HG02981 (cell line): ENCODE results near the gene PIEZO2.

ENCODE experiments used
- ATAC-seq: cut with Tn5 transposase; IDR thresholded peaks from one replicate; pipeline ENCODE4 v1.9.1; 2021; ENCODE audit warnings: mild to moderate bottlenecking, moderate library complexity; ENCODE audit not compliant: unreplicated experiment

The PIEZO2 gene

DNA sequence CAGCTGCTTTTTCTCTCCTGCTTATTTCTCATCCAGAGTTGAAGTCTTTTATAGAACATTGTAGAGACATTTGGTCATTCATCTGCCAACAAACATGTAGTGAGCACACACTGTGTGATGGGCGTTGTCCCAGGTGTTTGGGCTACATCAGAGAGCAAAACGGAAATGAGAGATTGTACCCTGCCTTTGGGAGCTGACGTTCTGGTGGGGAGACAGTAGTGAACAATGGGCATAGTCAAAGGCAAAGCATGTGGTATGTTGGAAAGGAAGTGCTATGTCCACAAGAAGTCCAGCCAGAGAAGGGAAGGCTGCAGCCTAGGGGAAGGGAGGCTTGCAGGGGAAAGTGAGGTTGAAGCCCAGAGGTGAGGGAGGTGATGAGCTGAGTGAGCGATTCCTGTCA, 78.1 kb downstream of the PIEZO2 start:
- ATAC-seq: no peak

DNA sequence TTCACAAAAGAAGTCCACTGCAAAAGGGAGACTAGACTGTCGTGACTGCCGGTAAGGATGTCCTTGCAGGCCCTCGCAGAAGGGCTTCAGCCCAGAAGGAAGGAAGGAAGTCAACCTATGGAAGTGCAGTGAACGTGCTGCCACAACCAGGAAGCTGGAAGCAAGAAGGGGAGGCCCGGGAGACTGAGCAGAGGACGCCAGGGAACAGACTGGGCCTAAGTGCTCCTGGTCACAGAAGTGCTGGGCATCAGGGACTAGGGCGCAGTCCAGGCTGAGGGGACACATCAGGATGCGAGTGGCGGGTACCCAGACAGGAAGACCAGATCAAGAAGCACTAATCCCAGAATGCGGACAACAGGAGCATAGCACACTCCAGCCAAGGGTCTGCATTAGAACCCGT, 78.8 kb downstream of the PIEZO2 start:
- ATAC-seq: no peak

DNA sequence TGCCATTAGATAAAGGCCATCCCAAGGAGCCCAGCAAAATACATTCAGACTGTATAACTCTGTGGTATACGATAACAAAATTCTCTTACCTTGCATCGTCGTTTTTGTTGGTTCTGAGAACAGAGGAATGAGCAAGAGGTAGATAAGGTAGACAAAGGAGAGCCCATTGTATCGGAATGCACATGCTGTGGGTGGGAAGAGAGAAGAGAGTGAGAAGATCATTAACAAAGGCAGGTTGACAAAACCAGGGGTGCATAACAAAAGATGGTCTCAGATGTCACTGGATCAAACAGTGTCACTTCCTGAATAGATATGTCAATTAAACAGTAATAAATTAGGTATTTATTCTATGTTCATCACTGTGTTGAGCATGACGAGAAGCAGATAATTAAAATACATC, 83.3 kb downstream of the PIEZO2 start:
- ATAC-seq: no peak

DNA sequence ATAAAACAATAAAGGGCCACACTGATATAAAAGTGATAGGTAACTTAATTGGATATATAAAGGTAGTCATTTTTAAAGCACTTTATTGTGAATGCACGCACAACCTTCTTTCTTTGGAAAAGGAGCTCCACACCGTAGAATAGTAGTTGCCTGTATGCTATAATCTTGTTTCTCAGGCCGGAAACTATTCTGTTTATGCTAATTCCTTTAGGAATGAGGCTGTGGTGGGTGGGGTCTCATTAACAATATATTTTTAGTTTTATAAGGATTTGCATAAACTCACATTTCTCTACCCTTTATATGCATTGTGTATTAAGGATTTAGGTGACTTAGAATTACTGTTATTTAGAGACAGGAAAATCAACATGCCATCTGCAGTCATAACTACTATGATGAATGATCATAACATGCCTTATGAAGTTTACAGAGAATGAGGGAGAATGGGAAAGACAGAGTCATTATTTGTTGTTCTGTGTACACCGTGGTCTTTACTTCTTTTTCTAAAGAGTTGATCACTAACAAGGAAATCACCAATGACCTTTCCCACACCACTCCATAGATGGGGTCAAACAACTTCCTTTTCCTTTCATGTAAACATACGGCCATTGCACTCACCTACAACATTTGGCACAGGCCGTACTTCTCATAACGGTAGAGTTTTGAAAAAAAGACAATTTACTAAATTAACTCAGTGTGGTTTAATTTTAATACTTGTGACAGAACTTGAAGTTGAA, 84.5 kb downstream of the PIEZO2 start:
- no peak for ATAC-seq

DNA sequence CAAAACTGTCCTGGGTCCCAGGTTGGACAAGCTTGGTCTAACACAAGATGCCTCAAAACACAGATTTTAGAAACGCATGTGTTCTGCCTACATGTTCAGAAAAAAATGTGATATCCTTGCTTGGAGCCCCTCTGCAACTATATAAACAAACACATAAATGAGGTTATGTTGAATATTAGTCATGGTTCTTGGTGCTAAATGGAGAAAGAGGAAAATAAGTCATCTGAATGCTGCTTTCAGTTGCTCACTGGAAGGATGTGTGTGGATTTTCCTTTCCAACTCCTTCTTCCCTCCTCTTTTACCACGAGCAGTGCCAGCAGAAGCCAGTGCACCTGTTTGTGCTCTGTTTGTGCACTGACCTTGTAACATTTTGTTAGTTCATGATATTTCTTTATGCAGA, 85.3 kb downstream of the PIEZO2 start:
- ATAC-seq: no peak

DNA sequence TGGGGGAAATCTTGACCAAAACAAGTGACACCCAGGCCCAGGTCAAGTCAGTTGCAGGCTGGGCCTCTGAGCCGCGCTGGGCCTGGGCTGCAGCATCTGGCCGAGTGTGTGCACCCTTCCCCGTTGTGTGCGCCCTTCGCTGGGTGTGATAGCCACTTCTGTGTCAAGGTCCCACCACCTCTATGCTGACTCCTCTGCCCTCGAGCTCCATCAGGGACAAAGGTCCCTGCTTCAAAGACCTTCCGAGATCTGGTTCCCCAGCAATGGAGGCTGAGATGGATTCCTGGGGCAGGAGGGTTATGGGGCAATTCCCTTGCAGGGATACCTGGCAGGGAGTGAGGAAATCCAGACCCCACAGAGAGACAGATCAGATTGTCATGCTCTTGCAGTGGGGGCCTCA, 93.6 kb downstream of the PIEZO2 start:
- no peak for ATAC-seq

DNA sequence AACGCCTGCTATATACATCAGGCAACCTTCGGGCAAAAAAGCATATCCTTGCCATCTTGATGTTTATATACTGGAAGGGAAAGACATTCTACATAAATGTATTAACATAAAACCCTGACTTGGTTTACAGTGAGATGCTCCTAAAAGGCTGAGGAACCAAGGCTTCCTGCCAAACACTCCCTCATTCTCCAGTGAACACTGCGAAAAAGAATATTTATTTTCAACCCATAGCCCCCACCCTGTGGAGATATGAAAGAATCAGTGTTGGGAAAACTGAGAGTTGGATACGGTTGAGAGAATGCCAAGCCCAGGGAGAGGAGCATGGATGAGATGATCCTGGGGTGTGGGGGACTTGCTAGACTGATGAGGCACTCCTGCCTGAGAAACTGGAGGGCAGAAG, 94.9 kb downstream of the PIEZO2 start:
- no peak for ATAC-seq

DNA sequence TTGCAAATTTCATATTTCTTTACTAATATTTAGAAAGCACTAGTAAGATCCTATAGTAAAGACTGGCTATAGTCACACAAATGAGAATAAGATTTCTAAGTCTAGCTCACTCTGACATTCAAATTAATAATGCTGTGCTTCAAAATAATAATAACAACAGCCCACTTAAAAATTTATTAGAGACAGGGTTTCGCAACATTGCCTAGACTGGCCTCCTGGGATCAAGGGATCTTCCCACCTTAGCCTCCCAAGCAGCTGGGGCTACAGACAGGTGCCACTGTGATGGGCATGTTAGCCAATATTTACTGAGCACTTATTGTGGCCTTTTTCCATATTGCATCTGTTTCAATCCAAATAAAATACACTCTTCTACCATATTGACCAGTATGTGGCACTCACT, 96.1 kb downstream of the PIEZO2 start:
- ATAC-seq: no peak

DNA sequence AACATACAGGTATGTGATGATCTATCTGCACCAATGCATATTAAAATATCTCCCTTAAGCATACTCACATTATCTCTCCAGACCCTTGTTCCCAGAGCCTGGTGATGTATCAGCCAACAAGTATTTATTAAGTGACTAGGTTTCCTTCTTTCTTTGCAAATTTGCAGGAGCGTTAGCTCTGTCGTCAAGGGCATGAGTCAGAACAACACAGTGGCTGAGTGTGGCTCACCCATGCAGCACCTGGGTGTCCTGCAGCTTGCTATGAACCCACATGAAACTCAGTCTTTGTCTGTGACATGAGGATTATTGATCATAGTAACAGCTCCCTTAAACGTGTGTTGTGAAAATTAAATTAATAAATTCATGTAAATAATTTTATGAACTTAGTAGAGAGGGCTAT, 96.6 kb downstream of the PIEZO2 start:
- ATAC-seq: no peak

DNA sequence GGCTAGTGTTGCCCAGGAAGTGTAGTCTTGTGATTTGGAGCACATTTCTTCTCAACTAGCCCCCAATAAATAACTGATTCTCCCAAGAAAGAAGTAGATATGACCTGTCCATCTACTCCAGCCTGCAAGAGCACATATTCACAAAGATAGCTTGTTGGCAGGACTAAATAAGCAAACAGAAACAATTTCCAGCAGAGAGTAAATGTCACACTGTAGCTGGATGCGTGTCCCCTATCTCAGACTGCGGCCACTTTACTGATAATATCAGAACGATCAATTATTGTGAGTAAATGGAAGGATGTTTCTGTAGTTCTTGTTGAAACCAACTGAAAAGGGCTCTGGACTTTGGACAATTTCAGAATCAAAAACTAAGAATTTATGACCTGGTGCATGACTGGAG, 97.9 kb downstream of the PIEZO2 start:
- no peak for ATAC-seq

DNA sequence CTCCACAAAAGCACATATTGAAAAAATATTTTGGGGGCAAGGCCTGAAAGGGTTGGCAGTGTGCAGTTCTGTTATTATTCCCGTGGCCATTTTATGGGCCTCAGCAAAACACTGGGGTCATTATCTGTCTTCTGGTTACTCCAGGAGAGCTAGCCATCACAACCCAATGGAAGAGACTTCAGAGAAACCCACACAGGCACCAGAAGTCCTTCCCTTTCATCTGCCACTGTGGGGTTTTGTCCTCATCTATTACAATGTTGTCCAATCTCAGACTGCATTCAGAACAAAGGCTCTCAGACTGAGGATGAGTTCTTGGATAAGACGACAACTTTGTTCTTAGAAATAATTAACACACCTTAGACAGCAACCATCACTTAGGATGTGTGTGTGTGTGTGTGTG, 98.4 kb downstream of the PIEZO2 start:
- no peak for ATAC-seq

DNA sequence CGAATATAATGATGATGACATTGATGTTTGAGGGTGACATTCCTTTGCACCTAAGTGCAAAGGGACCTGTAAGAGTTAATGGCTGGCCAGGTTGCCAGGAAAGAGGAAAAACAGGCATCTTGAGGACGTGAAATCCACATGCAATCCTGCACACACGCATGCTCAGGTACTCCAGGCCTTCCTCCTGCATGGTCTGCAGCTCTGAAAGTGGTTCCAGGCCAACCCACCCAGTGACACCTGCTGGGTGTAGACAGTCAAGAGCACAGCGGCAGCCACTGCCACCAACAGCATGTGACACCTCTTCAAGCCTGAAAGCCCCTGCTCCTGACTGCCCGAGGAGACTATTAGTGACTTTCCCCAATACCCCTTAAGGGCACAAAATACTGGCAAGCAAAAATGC, 101.6 kb downstream of the PIEZO2 start:
- ATAC-seq: no peak

DNA sequence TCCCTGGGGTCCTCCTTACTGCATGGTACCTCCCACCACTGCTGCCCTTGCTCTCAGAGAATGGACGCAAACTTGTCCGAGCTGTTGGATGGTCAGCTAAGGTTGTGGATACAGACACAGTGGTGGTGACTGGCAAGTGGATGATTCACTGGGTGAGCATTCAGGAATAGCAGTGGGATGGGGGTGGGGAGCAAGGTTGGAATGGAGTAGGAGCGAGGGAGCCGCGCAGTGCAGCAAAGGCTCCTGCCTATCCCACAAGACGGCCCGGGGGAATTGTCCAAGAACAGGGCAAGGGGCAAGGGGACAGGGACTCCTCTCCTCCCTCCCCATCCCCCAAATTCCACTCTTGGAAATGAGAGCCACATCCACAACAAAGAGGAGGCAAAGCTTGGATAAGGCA, 102.2 kb downstream of the PIEZO2 start:
- no peak for ATAC-seq

DNA sequence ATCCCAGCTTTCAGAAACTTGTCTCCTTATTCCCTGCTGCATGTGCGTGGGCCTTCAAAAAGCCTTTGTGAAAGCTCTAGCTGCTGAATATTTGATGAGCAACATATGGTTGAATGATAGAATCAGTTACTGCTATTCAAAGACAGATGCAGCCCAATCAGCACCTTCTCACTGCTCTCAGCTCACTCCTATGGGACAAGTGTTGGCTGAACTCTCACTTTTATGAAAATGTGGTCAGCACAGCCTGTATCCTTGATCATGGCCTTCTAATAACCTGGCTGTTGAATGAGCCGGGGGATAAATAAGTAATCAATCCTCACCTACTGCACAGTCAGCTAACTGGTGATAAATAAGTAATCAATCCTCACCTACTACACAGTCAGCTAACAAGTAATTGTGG, 103.2 kb downstream of the PIEZO2 start:
- no peak for ATAC-seq

DNA sequence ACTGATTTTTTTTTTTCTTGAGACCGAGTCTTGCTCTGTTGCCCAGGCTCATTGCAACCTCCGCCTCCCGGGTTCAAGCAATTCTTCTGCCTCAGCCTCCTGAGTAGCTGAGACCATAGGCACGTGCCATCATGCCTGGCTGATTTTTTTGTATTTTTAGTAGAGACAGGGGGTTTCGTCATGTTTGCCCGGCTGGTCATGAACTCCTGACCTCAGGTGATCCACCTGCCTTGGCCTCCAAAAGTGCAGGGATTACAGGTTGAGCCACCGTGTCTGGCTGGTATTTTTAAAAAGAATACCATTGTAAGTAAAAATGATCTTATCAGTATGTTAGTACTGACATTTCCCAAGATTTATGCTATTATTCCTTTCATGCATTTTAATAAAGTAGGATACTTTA, 105.7 kb downstream of the PIEZO2 start:
- no peak for ATAC-seq

DNA sequence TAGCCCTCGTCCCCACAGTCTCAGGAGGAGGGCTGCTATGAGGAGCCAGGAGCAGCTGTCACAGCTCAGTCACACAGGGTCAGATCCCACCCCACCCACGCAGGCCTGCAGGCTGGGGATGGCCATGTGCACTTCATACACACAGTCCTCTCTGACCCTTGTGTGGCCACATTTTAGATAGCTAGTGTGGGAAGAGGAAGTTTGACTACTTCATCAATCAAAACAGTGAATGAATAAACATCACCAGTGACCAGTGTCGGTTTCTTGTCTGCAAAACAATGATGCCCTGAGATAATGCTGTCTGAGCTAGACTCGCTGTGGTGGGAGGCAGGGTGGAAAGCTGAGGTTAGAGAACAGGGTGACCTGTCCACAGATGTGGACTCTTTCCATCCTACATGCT, 107.1 kb downstream of the PIEZO2 start:
- no peak for ATAC-seq

DNA sequence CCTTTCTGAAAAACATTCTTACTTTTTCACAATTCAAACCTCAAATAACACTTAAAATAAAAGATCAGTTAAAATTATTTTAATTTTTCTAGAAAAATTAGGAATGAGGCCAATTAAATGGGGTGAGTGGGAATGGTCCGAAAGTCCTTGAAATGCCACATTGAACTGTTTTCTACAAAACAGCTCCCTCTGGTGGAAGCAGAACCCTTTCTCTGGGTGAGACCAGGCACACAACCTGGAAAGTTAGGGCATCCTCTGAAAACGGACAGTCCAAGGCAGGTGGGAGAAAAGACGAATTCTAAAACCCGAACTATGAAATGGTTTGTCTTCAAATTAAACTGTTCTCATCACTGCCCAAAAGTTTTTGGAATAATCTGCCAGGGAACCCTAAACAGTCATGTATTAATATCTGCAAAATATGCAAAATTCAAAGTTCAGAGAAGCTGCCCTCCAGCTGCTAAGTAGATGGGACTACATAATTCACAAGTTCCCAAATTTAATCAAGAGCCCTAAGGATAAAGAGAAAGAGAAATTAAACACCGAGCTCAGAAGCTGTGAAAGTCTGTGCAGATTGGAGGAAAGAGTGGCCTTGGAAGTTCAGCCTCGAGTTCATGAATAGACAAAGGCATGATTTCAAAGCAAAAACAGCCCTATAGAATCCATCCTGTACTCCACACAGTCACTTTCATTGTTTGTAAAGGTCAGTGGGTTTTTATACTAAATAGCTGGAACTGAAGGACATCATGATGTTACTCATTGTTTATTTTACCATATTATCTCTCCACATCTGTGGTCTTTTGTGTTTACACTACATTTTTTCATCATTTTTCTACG, 108.3 kb downstream of the PIEZO2 start:
- no peak for ATAC-seq

DNA sequence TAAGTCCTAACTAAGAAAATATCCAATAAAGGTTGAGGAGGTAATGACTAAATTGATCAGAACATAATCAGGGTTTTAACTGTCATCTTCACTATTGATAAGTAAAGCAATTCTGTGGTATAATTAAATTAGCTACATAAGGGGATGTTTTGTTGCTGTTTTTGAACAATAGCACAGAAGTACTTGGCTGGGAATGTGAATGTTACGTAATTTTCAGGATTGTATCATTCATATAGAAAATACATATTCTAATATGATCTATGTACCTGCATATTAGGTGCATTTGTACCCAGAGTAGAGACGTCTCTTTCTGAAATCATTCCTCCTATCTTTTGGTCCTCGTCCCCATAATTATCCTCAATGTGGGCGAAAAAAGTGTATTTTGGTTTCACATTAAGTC, 109.0 kb downstream of the PIEZO2 start:
- no peak for ATAC-seq

DNA sequence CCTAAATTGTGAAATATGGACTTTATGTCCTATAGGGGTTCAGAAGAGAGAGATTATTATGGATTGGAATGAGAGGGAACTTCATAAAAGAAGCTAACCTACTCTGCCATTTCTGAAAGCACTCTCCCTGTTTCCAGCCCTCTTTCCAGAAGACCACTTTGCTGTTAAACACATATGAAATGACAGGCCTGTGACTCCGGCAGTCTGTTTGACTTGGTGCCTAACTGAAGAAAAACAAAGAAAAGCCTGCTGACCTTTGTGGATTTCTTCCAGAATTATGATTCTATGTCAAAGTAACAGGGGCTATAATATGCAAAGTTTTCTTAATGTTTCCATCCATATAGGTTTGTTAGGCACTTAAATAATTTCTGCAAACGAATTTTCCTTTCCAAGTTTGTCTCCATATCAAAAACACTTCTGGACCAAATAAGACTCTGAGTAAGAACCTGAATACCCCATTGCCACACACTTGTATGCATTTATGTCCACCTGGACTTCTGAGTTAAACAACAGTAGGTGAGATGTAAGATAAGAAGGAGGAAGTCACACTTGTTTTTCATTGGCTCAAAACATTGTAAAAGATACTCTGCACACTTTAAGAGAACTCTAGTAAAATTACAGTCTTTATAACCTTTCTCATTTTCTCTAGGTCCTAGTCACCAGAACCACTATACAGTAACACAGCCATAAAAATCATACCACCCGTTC, 111.7 kb downstream of the PIEZO2 start:
- no peak for ATAC-seq

DNA sequence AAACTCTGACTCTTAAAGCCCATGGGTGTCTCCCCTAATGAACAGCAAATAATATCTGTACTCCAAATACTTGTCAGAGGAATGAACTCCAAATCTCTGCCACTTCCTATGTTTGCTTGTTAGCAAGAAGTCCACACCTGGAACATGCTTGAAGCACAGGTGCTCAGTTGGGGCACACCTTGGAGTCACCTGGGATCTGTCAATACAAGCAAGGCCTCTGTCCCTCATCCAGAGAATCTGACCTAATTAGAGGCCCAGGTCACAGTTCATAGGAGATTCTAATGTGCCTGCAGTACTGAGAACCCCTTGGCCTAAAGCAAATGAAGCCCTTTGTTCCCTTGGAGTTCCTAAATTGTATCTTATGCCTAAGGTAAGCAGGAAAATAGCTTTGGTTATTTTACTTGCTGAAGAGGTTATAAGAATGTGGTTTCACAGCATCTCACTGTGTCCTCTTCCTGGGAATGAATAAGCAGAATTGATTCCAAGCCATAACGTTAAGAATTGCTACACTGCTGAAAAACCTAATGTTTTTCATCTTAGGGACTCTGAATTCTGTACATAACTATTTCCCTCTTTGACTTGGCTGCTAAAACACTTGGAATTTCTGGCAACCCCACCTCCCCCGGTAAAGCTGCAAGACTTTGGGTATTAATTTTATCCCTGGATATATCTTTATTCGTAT, 113.4 kb downstream of the PIEZO2 start:
- ATAC-seq: no peak

DNA sequence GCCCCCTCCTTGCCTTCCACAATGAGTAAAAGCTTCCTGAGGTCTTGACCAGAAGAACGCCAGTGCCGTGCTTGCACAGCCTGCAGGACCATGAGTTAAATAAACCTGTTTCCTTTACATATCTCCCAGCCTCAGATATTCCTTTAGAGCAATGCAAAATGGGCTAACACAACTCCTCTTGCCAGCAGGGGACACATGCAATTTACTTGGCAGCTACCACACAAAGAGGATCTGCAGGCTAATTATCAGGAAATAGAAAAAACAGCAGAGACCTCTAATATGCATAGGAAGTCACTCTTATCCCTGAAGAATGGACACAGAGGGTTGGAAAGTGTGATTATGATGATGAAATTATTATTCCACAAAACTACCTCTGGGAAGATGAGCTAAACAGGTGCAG, 114.0 kb downstream of the PIEZO2 start:
- no peak for ATAC-seq
